GM12875 (cell line): ENCODE measurements around the gene WDR88.
"Not testable (repeated sequence)": the region's sequence is repeated elsewhere in the genome, so short reads cannot be mapped to it uniquely, and the experiment has no call there.

Experiments used
- H3K4me3 ChIP-seq: one replicate; pipeline ENCODE4 v1.5.1; 2011; ENCODE audit warnings: low read depth, low read length, control low read depth
- CTCF ChIP-seq: IDR thresholded peaks from 2 replicates; pipeline ENCODE4 v1.5.1; 2011; ENCODE audit warnings: low read depth, mild to moderate bottlenecking, control low read depth, inconsistent platforms, low read length, moderate library complexity, borderline replicate concordance; ENCODE audit not compliant: insufficient read depth

WDR88 gene

DNA sequence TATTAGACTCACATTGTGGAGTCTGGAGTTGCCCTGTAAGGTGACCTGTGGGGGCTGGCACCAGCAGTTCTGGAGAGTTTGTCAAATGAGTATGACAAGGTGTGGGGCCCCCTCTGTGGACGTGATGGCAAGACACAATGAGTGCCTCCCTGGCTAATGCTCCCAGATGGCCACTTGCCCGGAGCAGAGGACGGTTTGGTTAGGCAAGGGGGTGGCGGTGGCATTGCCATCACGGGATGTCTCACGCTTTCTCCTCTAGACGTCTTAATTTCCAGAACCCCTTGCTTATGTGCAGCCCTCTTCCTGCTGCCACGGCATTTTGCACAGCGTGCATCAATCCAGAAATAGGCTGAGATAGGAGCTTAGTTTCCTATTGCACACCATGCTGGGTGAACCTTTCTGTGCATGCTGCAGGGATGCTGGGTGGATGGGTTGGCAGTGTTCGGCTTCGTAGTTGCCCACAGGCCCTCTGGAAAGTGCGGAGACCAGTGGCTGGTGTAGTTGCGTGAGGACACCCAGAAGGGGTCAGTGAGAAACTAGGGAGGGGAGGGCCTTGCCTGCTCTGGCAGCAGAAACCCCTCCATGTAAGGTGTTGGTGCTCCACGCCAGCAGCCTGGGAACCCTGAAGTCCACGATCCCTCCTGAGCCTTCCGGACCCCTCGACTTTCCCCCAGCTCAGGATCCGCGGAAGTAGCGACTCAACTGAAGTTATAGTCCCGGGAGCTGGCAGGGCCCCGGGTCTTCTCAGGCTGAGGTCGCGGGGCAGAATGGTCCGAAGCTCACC, 44.2 kb downstream of the WDR88 start:
- peak overlapping the region; percentile 79 for H3K4me3 ChIP-seq
- no peak for TF ChIP-seq CTCF

- TF ChIP-seq CTCF = peak; percentile 34
- peak overlapping the region; percentile 79 for H3K4me3 ChIP-seq
Measured at GRCh38 chr19:33176670-33177416, 44.9 kb downstream of the WDR88 start.

DNA sequence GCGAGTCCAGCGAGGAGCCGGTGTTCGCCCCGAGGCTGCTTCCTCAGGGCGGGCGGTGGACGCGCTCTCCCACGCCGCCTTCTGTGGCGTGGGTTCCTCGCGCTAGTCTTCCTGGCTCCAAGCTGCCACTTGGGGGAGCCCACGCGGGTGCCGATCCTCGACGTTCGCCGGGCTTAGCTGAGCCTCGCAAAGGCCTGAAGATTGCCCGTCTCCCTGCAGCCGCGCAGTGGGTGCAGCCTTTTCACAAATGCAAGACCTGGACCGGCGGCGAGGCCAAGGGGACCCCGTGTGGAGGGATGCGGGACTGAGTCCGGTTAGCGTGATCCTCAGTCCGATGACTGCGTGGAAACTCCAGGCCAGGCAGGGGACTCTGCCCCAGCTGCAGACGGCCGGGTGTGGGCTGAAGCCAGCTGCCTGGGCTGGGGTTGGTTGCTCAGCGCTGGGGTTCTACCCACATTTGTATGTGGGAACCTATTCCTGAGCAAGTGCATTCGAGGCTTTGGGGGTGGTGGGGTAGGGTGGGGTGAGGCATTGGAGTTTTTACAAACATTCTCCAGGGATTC, 45.6 kb downstream of the WDR88 start:
- H3K4me3 ChIP-seq = peak overlapping the region; percentile 49
- TF ChIP-seq CTCF = peak; percentile 42

DNA sequence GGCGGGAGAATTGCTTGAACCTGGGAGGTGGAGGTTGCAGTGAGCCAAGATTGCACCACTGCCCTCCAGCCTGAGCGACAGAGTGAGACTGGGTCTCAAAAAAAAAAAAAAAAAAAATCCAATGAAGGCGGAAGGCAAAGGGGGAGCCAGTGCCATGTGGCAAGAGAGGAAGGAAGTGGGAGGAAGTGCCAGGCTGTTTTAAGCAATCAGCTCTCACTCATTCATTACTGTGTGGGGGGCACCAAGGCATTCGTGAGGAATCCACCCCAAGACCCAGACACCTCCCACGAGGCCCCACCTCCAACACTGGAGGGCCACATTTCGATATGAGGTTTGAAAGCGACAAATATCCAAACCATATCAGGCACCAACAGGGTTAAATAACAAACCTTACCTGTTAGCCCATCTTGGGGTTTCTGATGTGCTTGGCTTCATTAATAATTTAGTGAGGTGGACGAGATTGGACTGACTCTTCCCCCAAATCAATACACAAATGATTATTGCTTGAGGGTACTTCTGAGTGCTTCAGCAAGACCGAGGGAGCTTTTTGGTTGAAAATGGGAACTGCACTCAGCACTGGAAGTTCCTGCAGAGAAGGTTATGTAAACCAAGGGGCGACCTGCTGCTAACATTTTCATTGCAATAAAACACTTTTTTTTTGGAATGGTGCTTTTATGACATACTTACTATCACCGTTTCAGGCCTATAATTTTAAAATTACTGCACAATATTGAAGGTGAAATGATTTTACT, 54.7 kb downstream of the WDR88 start:
- no peak for TF ChIP-seq CTCF
- no peak overlapping the region for H3K4me3 ChIP-seq

DNA sequence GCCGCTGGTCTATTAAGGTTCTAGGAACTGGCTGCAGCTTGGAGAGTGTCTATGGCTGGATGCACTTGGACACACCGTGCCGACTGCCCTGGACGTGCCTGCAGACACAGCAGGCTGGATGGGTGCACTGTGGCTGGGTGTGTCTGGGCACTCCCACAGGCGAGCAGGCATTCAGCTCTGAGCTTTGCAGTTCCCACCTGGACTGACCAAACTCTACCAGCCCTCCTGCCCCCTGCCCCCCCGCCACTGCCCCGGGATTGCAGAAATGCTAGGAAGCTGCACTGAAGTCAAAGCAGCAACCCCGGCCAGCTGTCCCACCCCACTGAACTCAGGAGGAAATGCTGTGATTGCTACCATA, 55.2 kb downstream of the WDR88 start:
- H3K4me3 ChIP-seq = no peak overlapping the region
- no peak for TF ChIP-seq CTCF

DNA sequence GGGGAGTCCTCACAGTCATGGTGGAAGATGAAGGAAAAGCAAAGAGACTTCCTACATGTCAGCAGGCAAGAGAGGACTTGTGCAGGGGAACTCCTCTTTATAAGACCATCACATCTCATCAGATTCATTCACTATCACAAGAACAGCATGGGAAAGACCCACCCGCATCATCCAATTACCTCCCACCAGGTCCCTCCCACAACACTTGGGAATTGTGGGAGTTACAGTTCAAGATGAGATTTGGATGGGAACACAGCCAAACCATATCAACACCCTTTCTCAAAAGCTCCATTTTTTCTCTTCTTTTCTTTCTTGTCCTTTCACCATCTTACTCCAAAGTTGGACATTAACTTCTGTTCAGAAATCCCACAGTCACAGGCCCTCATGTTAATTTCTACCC, 57.5 kb downstream of the WDR88 start:
- no peak overlapping the region for H3K4me3 ChIP-seq
- TF ChIP-seq CTCF = no peak

DNA sequence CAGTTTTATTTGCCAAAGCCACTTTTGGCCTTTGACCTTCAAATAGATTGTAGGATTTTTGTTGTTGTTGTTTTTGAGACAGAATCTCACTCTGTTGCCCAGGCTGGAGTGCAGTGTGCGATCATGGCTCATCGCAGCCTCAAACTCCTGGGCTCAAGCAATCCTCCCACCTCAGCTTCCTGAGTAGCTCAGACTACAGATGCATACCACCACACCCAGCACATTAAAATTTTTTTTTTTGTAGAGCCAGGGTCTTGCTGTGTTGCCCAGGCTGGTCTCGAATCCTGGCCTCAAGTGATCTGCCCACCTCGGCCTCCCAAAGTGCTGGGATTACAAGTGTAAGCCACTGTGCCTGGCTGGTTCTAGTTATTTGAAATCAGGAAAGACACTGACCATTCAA, 59.2 kb downstream of the WDR88 start:
- H3K4me3 ChIP-seq = not testable (repeated sequence)
